Duodenal mucosa (tissue), 2 donors: ENCODE results near the gene PRKCD.

Experiments
- H3K27ac ChIP-seq: one replicate; pipeline ENCODE4 v1.7.0; 2013; ENCODE audit warnings: low read depth, low read length
- H3K27me3 ChIP-seq, 2 donors: one replicate each; pipeline ENCODE4 v1.7.0; 2013; ENCODE audit warnings: low read length in 2 of 2, control low read depth in 1 of 2; ENCODE audit not compliant: insufficient read depth in 2 of 2, control insufficient read depth in 1 of 2
- H3K36me3 ChIP-seq, 2 donors: one replicate each; pipeline ENCODE4 v1.7.0; 2013; ENCODE audit warnings: low read length in 2 of 2, control low read depth in 1 of 2; ENCODE audit not compliant: insufficient read depth in 2 of 2, control insufficient read depth in 1 of 2
- H3K4me1 ChIP-seq, 2 donors: one replicate each; pipeline ENCODE4 v1.7.0; 2013; ENCODE audit warnings: low read length in 2 of 2, control low read depth in 1 of 2; ENCODE audit not compliant: insufficient read depth in 2 of 2, control insufficient read depth in 1 of 2
- H3K4me3 ChIP-seq, 2 donors: one replicate each; pipeline ENCODE4 v1.7.0; 2013; ENCODE audit warnings: low read length in 2 of 2, low read depth in 1 of 2
- H3K9ac ChIP-seq, 2 donors: one replicate each; pipeline ENCODE4 v1.7.0; 2013; ENCODE audit warnings: low read length in 2 of 2, low read depth in 1 of 2
- H3K9me3 ChIP-seq, 2 donors: one replicate each; pipeline ENCODE4 v1.7.0; 2013; ENCODE audit warnings: low read length in 2 of 2, control low read depth in 1 of 2; ENCODE audit not compliant: control insufficient read depth in 1 of 2

The PRKCD gene

DNA sequence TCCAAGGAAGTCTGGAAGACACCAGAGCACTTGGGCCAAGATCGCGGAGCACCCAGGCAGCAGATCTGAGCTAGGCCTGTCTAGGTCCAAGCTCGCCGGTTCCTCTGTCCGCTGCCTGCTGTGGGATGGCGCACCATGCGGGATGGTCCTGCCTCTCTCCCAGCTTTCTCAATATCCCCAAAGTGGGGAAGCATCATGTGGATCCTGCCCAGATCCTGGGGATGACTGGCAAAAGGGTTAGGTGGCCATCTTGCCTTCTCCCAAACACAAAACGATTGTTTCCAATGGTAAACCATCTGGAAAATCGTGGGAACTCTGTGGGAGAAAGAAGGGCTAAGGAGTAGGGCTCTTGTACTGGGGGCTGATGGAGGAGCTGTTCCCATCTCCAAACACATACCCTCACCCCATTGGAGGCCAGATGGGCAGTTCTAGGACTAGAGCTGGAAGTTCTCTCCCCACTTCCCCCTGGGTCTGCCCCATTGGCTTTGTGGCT, 8.9 kb downstream of the PRKCD start:
- Histone ChIP-seq H3K27ac (peak overlapping the region; percentile 8), H3K4me3 (peak overlapping the region; percentile 19 to 61), H3K9me3 (no peaks in the 10 kb centered on the region), H3K9ac (no peak overlapping the region), H3K27me3 (no peaks in the 10 kb centered on the region), H3K4me1 (peaks cover 67 to 71% of the 10 kb centered on the region in 2 donors), H3K36me3 (peaks cover 3 to 34% of the 10 kb centered on the region in 2 donors)

DNA sequence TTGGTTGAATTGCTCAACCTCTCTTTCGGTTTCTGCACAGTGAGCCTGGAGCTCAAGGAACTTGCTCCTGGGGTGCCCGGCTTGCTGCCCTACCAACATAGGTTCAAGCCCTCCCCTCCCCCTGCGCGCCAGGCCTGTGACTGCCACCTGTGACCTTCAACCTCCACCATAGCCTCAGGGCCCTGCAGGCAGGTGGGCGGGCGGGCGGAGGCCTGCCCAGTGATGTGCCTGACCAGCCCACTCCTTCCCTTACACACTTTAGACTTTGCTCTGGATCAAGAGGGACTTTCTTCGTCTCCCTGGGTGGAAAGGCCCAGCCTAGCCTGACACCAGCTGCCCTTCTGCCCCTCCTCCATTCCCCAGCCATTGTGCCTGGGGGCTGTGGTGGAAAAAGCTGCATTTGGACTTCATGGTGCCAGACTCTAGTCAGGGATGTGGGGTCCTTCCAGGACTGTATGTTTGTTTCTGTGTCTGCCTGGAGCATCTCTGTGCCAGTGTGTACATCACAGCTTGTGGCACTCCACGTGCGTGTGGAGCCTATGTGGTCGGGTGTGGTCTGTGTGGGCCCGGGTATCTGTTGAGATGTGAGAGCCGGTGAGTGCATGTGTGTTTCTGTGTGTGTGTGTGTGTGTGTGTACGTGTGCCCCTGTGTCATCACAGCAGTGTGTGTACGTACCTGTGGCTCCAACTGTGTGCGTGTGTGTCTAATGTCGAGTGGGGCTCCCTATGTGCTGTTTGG, 9.5 kb downstream of the PRKCD start:
- H3K27me3 ChIP-seq: no peaks in the 10 kb centered on the region
- H3K4me1 ChIP-seq: peaks cover 67 to 73% of the 10 kb centered on the region in 2 donors
- H3K9ac ChIP-seq: no peak overlapping the region
- H3K9me3 ChIP-seq: no peaks in the 10 kb centered on the region
- peak overlapping the region; percentile 45 for H3K27ac ChIP-seq
- H3K4me3 ChIP-seq: peak overlapping the region; percentile 2 to 41
- peaks cover 3 to 34% of the 10 kb centered on the region in 2 donors for H3K36me3 ChIP-seq

DNA sequence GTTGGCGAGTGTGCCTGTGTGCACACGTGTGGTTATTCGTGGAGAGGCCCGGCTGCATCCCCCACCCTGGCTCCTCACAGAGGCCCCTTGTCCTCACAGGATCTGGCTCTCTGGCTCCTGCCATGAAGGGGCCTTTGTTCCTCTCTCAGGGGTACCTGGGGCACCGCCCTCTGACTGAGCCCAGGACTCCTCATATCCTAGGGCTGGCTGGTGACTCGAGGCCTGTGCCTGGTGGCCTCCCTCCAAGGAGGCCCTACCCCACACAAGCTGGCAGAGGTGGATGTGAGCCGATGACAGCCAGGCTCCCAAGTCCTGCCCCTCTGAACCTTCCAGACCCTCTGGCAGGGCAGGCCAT, 10.0 kb downstream of the PRKCD start:
- no peaks in the 10 kb centered on the region for H3K27me3 ChIP-seq
- H3K27ac ChIP-seq: peak overlapping the region; percentile 45
- H3K9me3 ChIP-seq: no peaks in the 10 kb centered on the region
- peak overlapping the region; percentile 2 to 41 for H3K4me3 ChIP-seq
- H3K4me1 ChIP-seq: peaks cover 63 to 76% of the 10 kb centered on the region in 2 donors
- peaks cover 6 to 36% of the 10 kb centered on the region in 2 donors for H3K36me3 ChIP-seq
- H3K9ac ChIP-seq: no peak overlapping the region

GRCh38 chr3:53171827-53172505, 11.0 kb downstream of the PRKCD start:
- no peak overlapping the region for H3K27ac ChIP-seq

GRCh38 chr3:53173107-53173506, 12.1 kb downstream of the PRKCD start:
- Histone ChIP-seq H3K9me3 (no peaks in the 10 kb centered on the region), H3K27me3 (no peaks in the 10 kb centered on the region), H3K27ac (no peak overlapping the region), H3K4me3 (no peak overlapping the region), H3K4me1 (peaks cover 43 to 61% of the 10 kb centered on the region in 2 donors), H3K36me3 (peaks cover 9 to 34% of the 10 kb centered on the region in 2 donors), H3K9ac (no peak overlapping the region)

More at GRCh38 chr3:53171827-53172505, 11.0 kb downstream of the PRKCD start:
- H3K9me3 ChIP-seq: no peaks in the 10 kb centered on the region
- H3K27me3 ChIP-seq: no peaks in the 10 kb centered on the region
- H3K4me3 ChIP-seq: peak overlapping the region in 1 of 2 donors; percentile 2
- peaks cover 9 to 33% of the 10 kb centered on the region in 2 donors for H3K36me3 ChIP-seq
- H3K4me1 ChIP-seq: peaks cover 54 to 72% of the 10 kb centered on the region in 2 donors
- H3K9ac ChIP-seq: peak overlapping the region in 1 of 2 donors; percentile 22

DNA sequence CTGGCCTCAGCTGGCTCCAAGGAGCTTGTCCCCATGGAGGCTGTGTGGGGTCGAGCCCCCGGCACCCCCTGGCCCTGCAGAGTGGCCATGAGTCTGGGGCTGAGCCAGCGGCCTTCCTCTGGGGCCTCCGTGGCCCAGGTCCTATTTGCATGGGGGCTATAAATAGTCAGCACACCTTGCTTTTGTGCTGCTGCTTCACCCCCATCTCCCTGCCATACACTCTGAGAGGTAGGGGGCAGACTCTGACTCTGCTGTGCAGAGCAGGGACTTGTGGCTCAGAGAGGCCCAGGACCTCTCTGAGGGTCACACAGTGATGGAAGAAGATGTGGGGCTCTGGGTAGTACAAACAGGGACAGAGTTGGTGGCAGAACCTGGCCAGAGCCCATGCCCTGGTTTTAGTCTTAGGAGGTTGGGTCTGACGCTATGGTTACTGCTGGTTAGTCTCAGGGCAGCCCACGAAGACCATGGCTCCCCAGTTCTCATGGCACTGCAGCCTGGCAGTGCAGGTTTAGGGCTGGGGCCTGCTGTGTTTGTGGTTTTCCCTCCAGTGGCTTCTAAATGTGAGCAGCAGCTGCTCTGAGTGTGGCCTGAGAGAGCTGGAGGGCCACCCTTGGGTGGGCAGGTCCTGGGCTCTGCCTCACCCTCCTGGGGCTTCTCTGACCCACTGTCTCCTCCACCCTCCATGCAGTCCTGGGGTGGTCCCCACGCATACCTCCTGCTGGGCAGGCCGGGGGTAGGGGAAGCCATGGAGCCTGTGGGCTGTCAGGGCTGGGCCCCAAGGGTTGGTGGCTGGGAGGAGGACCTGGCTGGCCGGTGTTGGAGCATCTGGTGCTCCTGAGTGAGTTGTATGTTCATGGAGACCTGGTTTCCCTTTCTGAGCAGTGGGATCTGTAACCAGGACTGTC, 13.6 kb downstream of the PRKCD start:
- peaks cover 29 to 50% of the 10 kb centered on the region in 2 donors for H3K4me1 ChIP-seq
- no peak overlapping the region for H3K9ac ChIP-seq
- H3K9me3 ChIP-seq: no peaks in the 10 kb centered on the region
- no peak overlapping the region for H3K27ac ChIP-seq
- no peaks in the 10 kb centered on the region for H3K27me3 ChIP-seq
- no peak overlapping the region for H3K4me3 ChIP-seq
- peaks cover 21 to 49% of the 10 kb centered on the region in 2 donors for H3K36me3 ChIP-seq

- Histone ChIP-seq H3K4me1 (peaks cover 21 to 47% of the 10 kb centered on the region in 2 donors), H3K4me3 (no peak overlapping the region), H3K27me3 (no peaks in the 10 kb centered on the region), H3K27ac (no peak overlapping the region), H3K36me3 (peaks cover 33 to 62% of the 10 kb centered on the region in 2 donors), H3K9me3 (no peaks in the 10 kb centered on the region), H3K9ac (no peak overlapping the region)
Observed at GRCh38 chr3:53175613-53176540, 14.9 kb downstream of the PRKCD start.

DNA sequence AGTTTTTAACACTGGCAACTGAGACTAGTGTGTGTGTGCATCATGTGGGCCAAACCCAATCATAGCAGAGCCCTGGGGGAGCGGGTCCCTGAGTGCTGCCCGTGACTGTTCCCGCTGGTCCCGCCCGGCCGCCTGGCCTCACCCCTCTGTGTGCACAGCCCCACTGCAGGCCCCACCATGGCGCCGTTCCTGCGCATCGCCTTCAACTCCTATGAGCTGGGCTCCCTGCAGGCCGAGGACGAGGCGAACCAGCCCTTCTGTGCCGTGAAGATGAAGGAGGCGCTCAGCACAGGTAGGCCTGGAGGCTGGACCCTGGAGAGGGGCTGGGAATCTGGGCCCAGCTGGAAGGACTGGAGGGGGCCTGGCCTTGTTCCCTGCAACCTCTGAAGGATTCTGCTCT, 17.2 kb downstream of the PRKCD start:
- Histone ChIP-seq H3K36me3 (peaks cover 48 to 83% of the 10 kb centered on the region in 2 donors), H3K9ac (no peak overlapping the region), H3K9me3 (no peaks in the 10 kb centered on the region), H3K27me3 (no peaks in the 10 kb centered on the region), H3K4me3 (no peak overlapping the region), H3K4me1 (peaks cover 5 to 29% of the 10 kb centered on the region in 2 donors), H3K27ac (no peak overlapping the region)

DNA sequence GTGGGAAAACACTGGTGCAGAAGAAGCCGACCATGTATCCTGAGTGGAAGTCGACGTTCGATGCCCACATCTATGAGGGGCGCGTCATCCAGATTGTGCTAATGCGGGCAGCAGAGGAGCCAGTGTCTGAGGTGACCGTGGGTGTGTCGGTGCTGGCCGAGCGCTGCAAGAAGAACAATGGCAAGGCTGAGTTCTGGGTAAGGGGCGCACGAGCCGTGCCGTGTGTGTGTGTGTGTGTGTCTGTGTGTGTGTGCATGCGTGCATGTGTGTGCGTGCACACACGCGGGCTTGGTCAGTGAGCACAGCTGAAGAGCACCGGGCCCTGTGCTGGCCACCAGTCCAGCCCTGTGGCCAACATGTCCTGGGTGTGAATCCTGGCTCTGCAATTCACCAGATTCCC, 18.6 kb downstream of the PRKCD start:
- Histone ChIP-seq H3K27ac (no peak overlapping the region), H3K9me3 (no peaks in the 10 kb centered on the region), H3K4me1 (peaks cover 5 to 29% of the 10 kb centered on the region in 2 donors), H3K9ac (no peak overlapping the region), H3K27me3 (no peaks in the 10 kb centered on the region), H3K4me3 (no peak overlapping the region), H3K36me3 (peaks cover 54 to 79% of the 10 kb centered on the region in 2 donors)
